ENCODE results near the gene LUZP1. TPM values are rescaled to one million over a fixed set of nuclear protein-coding genes. Genes with fewer than 3 reads are reported as not detected.
A peak's percentile ranks its signal among the peaks of the same experiment; 100 is the strongest.

The LUZP1 gene
- total and polyA plus RNA-seq, 9 donors: 6.8 to 30.7 (median 23.2) TPM

DNA sequence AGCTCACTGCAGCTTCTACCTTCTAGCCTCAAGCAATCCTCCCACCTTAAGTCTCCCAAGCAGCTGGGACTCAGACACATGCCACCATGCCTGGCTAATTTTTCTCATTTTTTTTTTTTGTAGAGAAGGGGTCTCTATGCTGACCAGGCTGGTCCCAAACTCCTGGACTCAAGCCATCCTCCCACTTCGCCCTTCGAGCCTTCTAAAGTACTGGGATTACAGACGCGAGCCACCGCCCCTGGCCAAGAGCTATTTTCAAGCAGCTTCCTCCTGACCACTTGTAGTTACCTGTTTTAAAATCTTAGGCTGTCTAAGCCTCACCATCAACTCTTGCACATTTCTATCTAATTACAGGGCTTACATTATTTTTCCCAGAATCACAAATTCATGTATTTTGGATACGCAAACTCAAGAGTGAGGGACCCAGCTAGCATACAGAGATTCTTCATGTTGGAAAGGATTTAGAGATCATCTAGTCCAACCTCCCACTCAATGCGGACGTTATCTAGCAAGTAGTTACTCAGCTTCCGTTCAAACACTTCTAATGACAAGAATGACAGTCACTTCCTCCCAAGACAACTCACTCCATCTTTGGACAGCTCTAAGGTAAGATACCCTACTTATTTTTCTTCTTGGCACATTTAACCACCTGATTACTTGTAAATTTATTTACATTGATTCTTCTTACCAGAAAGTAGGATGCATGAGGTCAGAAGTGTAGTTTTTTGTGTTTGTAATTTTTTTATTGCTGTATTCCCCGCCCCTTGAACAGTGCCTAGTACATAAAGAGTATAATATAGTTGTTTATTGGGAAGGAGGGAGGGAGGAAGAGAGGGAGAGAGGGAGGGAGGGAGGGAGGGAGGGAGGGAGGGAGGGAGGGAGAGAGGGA lies 65.4 kb downstream of the LUZP1 start:
- intact Hi-C loops (cut with DNase I): no loop called here
- DNase-seq: no peak
- Histone ChIP-seq H3K4me3 (no peak overlapping the region), H3K36me3 (no peaks in the 10 kb centered on the region), H3K27me3 (no peaks in the 10 kb centered on the region), H3K9me3 (no peaks in the 10 kb centered on the region), H3K27ac (peak overlapping the region in 1 of 2 donors; percentile 58), H3K4me1 (ENCODE audit: insufficient read depth) (peaks cover 14% of the 10 kb centered on the region)
- TF ChIP-seq POLR2A (IDR thresholded peaks at IDR 0.05) (no peak), EP300 (IDR thresholded peaks at IDR 0.05) (no peak)
- TF ChIP-seq, protein P1, sequence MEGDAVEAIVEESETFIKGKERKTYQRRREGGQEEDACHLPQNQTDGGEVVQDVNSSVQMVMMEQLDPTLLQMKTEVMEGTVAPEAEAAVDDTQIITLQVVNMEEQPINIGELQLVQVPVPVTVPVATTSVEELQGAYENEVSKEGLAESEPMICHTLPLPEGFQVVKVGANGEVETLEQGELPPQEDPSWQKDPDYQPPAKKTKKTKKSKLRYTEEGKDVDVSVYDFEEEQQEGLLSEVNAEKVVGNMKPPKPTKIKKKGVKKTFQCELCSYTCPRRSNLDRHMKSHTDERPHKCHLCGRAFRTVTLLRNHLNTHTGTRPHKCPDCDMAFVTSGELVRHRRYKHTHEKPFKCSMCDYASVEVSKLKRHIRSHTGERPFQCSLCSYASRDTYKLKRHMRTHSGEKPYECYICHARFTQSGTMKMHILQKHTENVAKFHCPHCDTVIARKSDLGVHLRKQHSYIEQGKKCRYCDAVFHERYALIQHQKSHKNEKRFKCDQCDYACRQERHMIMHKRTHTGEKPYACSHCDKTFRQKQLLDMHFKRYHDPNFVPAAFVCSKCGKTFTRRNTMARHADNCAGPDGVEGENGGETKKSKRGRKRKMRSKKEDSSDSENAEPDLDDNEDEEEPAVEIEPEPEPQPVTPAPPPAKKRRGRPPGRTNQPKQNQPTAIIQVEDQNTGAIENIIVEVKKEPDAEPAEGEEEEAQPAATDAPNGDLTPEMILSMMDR (IDR thresholded peaks at IDR 0.05): no peak
- WGBS, 3 donors: 58 to 62% (median 58%) methylated on average over 10 of the region's 10 CpGs

DNA sequence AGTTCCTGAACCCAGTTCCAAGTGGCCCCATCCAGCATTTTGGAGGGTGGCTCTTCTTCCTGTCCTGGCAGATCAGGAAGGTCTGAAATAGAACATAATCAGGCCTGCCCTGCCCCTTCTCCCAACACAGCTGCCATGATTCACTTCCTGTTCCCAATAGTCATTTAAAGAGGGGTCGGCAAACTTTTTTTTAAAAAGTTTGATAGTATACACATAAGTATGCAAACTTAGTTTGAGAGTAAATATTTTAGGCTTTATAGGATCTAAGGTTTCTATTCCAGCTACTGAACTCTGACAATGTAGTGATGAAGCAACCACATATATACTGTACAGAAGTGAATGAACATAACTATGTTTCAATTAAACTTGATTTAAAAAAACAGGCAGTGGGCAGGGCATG lies 66.4 kb downstream of the LUZP1 start:
- intact Hi-C loops (cut with DNase I): no loop called here
- TF ChIP-seq EP300 (IDR thresholded peaks at IDR 0.05) (no peak), POLR2A (IDR thresholded peaks at IDR 0.05) (no peak)
- TF ChIP-seq, protein P1 (IDR thresholded peaks at IDR 0.05): no peak
- Histone ChIP-seq H3K27ac (peak overlapping the region in 1 of 2 donors; percentile 58), H3K9me3 (no peaks in the 10 kb centered on the region), H3K4me1 (ENCODE audit: insufficient read depth) (peaks cover 14% of the 10 kb centered on the region), H3K27me3 (no peaks in the 10 kb centered on the region), H3K36me3 (no peaks in the 10 kb centered on the region), H3K4me3 (no peak overlapping the region)
- 7 to 21% (median 10%) methylated on average over 1 of the region's 1 CpG for WGBS, 3 donors
- no peak for DNase-seq

DNA sequence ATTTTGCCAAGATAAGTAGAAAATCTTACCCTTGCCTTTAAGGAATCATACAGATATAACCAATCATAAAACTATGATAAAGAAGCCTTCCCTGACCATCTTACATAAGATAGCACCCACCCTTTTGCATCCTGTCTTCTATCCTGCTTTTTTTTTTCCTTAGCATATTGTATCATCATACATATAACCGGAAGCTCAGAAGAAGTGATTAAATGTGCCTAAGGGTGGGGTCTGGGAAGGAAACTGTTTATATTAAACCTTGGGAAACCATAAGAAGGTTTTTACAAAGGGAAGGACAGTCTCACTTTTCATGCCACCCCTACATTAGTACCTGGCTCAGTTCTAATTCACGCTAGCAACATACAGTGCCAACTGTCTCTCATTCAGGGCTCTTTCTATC lies 66.8 kb downstream of the LUZP1 start:
- H3K27ac ChIP-seq: peak overlapping the region in 1 of 2 donors; percentile 58
- H3K4me3 ChIP-seq: no peak overlapping the region
- H3K27me3 ChIP-seq: no peaks in the 10 kb centered on the region
- 75 to 83% (median 78%) methylated on average over 2 of the region's 2 CpGs for WGBS, 3 donors
- H3K9me3 ChIP-seq: no peaks in the 10 kb centered on the region
- H3K36me3 ChIP-seq: no peaks in the 10 kb centered on the region
- no peak for DNase-seq
- TF ChIP-seq POLR2A (IDR thresholded peaks at IDR 0.05) (no peak), EP300 (IDR thresholded peaks at IDR 0.05) (no peak)
- TF ChIP-seq, protein P1 (IDR thresholded peaks at IDR 0.05): no peak
- intact Hi-C loops (cut with DNase I): no loop called here
- H3K4me1 ChIP-seq (ENCODE audit: insufficient read depth): peaks cover 14% of the 10 kb centered on the region

DNA sequence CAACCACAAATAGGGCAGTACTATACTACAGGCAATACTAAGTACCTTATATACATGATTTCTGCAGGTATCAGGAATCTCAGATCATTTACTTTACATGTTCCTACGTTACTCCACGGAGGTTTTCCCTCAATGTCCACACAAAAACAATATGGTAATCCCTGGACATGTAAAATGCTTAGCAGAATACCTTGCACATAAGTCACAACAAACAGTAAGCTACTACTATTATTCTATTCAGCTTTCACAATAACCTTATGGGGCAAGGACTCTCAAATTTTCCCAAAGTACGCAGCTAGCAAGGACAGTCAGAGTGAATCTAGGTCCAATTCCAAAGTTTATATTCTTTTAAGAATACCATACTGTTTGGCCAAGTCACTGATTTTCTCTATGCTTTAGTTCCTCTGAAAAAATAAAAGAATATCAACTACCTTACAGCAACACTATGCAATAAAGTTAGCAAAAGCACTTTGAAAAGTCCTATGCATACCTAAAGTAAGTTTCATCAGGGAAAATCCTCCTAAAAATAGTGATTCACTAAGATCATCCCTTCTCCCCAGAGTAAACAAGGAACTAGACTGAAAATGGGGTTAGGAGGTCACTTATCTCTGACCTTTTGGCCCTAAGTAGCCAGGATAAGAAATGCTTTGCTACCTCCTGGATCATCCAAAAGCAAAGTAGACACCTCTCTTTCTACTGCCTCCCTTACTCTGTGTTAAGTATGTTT lies 67.4 kb downstream of the LUZP1 start:
- no peaks in the 10 kb centered on the region for H3K9me3 ChIP-seq
- H3K27ac ChIP-seq: no peak overlapping the region
- no peak for DNase-seq
- TF ChIP-seq, protein P1 (IDR thresholded peaks at IDR 0.05): no peak
- TF ChIP-seq POLR2A (IDR thresholded peaks at IDR 0.05): no peak
- no peak for TF ChIP-seq EP300 (IDR thresholded peaks at IDR 0.05)
- 74 to 83% (median 76%) methylated on average over 3 of the region's 3 CpGs for WGBS, 3 donors
- H3K4me1 ChIP-seq (ENCODE audit: insufficient read depth): peaks cover 14% of the 10 kb centered on the region
- intact Hi-C loops (cut with DNase I): no loop called here
- H3K36me3 ChIP-seq: no peaks in the 10 kb centered on the region
- H3K27me3 ChIP-seq: no peaks in the 10 kb centered on the region
- H3K4me3 ChIP-seq: no peak overlapping the region

All from ovary (tissue), 9 donors.